ENCODE data around the gene PSD2. TPM values are rescaled to one million over a fixed set of nuclear protein-coding genes. Genes with fewer than 3 reads are reported as not detected.

PSD2 gene
- polyA plus RNA-seq, 3 donors = not detected

DNA sequence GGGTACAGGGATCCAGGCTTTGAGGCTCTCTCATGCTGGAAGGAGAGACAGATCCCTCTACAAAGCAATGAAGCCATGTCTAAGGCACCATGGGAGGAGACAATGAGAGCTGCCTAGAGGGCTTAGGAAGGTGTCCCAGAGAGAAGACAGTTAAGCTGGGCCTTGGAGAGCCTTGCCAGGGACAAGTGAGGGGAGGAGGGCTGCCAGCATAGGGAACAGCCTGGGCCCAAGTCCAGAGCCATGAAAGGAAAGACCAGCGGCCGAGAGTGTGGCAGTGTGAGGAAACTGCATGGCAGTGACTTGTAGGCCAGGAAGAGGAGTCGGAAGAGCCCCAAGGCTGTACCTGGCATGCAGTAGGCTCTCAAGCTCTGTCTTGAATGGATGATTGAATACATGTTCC lies 88.5 kb downstream of the PSD2 start:
- H3K27ac Mint-ChIP-seq = no peak overlapping the region
- H3K36me3 ChIP-seq (replicated peaks in 1 of 2; ENCODE audit: control insufficient read depth in 1 of 2, insufficient read depth in 2 of 2, low read length in 2 of 2) = no peaks in the 10 kb centered on the region

DNA sequence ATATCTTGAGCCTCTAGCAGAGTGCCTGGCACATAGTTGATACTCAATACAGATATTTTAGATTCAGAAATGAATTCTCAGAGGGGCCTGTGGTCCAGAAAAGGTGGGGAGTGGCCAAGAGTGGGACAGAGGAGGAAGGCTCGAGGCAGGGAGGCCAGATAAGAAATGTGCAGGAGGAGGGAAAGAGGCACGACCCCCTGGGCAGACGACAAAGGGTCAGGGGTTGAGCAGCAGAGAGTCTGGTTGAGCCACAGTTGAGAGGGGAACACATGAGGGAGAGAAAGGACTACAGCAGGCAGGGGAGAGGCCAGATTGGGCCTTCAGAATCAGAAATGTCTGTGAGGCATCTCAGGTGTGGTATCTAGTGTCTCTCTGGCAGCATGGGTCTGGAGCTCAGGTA lies 89.1 kb downstream of the PSD2 start:
- Mint-ChIP-seq H3K4me1 (no peaks in the 10 kb centered on the region), H3K9me3 (peaks cover 0 to 2% (median 0%) of the 10 kb centered on the region in 7 donors), H3K27ac (no peak overlapping the region), H3K4me3 (no peak overlapping the region), H3K36me3 (no peaks in the 10 kb centered on the region), H3K27me3 (ENCODE audit: low read depth in 3 of 3) (peaks cover 7 to 14% (median 8%) of the 10 kb centered on the region in 3 donors)
- no peak for DNase-seq
- Histone ChIP-seq H3K4me2 (replicated peaks; ENCODE audit: extremely low read depth, low read length, poor library complexity, severe bottlenecking) (no peak overlapping the region), H2AFZ (ENCODE audit: insufficient read depth, low read depth, low read length, poor library complexity, severe bottlenecking) (no peak overlapping the region), H3K9ac (ENCODE audit: insufficient read depth, low read length, poor library complexity, severe bottlenecking) (no peak overlapping the region), H3K36me3 (replicated peaks in 1 of 2; ENCODE audit: control insufficient read depth in 1 of 2, insufficient read depth in 2 of 2, low read length in 2 of 2) (no peaks in the 10 kb centered on the region), H3K27me3 (ENCODE audit: control insufficient read depth in 2 of 2, insufficient read depth in 2 of 2, low read length in 2 of 2) (no peaks in the 10 kb centered on the region), H3K27ac (ENCODE audit: low read depth in 1 of 2, low read length in 2 of 2) (no peak overlapping the region), H4K20me1 (ENCODE audit: insufficient read depth, low read length) (no peaks in the 10 kb centered on the region), H3K9me3 (replicated peaks in 1 of 2; ENCODE audit: control insufficient read depth in 1 of 2, insufficient read depth in 1 of 2, low read length in 2 of 2) (no peaks in the 10 kb centered on the region), H3K79me2 (ENCODE audit: insufficient read depth, low read length) (no peaks in the 10 kb centered on the region), H3K4me3 (replicated peaks in 1 of 3; ENCODE audit: low read depth in 2 of 3, low read length in 3 of 3) (no peak overlapping the region), H3K4me1 (ENCODE audit: control insufficient read depth in 1 of 2, insufficient read depth in 2 of 2, low read length in 2 of 2) (no peaks in the 10 kb centered on the region)
- intact Hi-C loops (cut with micrococcal nuclease) = no loop called here
- TF ChIP-seq, protein P1, sequence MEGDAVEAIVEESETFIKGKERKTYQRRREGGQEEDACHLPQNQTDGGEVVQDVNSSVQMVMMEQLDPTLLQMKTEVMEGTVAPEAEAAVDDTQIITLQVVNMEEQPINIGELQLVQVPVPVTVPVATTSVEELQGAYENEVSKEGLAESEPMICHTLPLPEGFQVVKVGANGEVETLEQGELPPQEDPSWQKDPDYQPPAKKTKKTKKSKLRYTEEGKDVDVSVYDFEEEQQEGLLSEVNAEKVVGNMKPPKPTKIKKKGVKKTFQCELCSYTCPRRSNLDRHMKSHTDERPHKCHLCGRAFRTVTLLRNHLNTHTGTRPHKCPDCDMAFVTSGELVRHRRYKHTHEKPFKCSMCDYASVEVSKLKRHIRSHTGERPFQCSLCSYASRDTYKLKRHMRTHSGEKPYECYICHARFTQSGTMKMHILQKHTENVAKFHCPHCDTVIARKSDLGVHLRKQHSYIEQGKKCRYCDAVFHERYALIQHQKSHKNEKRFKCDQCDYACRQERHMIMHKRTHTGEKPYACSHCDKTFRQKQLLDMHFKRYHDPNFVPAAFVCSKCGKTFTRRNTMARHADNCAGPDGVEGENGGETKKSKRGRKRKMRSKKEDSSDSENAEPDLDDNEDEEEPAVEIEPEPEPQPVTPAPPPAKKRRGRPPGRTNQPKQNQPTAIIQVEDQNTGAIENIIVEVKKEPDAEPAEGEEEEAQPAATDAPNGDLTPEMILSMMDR (IDR thresholded peaks at IDR 0.05) = no peak
- 90% methylated on average over 3 of the region's 3 CpGs for WGBS (ENCODE audit: insufficient coverage)

More for the DNA sequence above, 88.5 kb downstream of the PSD2 start:
- Histone ChIP-seq H2AFZ (ENCODE audit: insufficient read depth, low read depth, low read length, poor library complexity, severe bottlenecking) (no peak overlapping the region), H3K27ac (ENCODE audit: low read depth in 1 of 2, low read length in 2 of 2) (no peak overlapping the region), H3K4me1 (ENCODE audit: control insufficient read depth in 1 of 2, insufficient read depth in 2 of 2, low read length in 2 of 2) (no peaks in the 10 kb centered on the region), H3K4me2 (replicated peaks; ENCODE audit: extremely low read depth, low read length, poor library complexity, severe bottlenecking) (no peak overlapping the region), H3K79me2 (ENCODE audit: insufficient read depth, low read length) (no peaks in the 10 kb centered on the region), H3K4me3 (replicated peaks in 1 of 3; ENCODE audit: low read depth in 2 of 3, low read length in 3 of 3) (no peak overlapping the region), H3K9ac (ENCODE audit: insufficient read depth, low read length, poor library complexity, severe bottlenecking) (no peak overlapping the region), H3K9me3 (replicated peaks in 1 of 2; ENCODE audit: control insufficient read depth in 1 of 2, insufficient read depth in 1 of 2, low read length in 2 of 2) (no peaks in the 10 kb centered on the region), H4K20me1 (ENCODE audit: insufficient read depth, low read length) (no peaks in the 10 kb centered on the region), H3K27me3 (ENCODE audit: control insufficient read depth in 2 of 2, insufficient read depth in 2 of 2, low read length in 2 of 2) (no peaks in the 10 kb centered on the region)
- TF ChIP-seq, protein P1 (IDR thresholded peaks at IDR 0.05) = no peak
- Mint-ChIP-seq H3K4me3 (no peak overlapping the region), H3K4me1 (no peaks in the 10 kb centered on the region), H3K36me3 (no peaks in the 10 kb centered on the region), H3K27me3 (ENCODE audit: low read depth in 3 of 3) (peaks cover 7 to 16% (median 8%) of the 10 kb centered on the region in 3 donors), H3K9me3 (peaks cover 0 to 2% (median 0%) of the 10 kb centered on the region in 7 donors)
- intact Hi-C loops (cut with micrococcal nuclease) = no loop called here
- WGBS (ENCODE audit: insufficient coverage) = 92% methylated on average over 3 of the region's 3 CpGs
- DNase-seq = no peak
